DOHH2 (cell line): ENCODE data around the gene C4orf51.

Experiments used
- H3F3A ChIP-seq: fragments of 200-600 bp; sonication (generic), shearing (Covaris generic); 2 replicates; pipeline ENCODE4 v1.6.0; 2016; ENCODE audit warnings: antibody characterized with exemption, mild to moderate bottlenecking; ENCODE audit not compliant: control insufficient read depth, insufficient read depth
- H3K27ac ChIP-seq: fragments of 200-600 bp; sonication (generic); 2 replicates; pipeline ENCODE4 v1.5.1; 2014; ENCODE audit warnings: low read depth, mild to moderate bottlenecking, low read length, moderate library complexity
- H3K27me3 ChIP-seq: fragments of 200-600 bp; sonication (generic); 2 replicates; pipeline ENCODE4 v1.6.1; 2014; ENCODE audit warnings: mild to moderate bottlenecking, low read length, mixed read lengths; ENCODE audit not compliant: control insufficient read depth
- H3K36me3 ChIP-seq: fragments of 200-600 bp; sonication (generic); 2 replicates; pipeline ENCODE4 v1.6.1; 2014; ENCODE audit warnings: mild to moderate bottlenecking, low read length, moderate library complexity, mixed read lengths; ENCODE audit not compliant: control insufficient read depth
- H3K4me1 ChIP-seq: fragments of 200-600 bp; sonication (generic); 2 replicates; pipeline ENCODE4 v1.6.1; 2014; ENCODE audit warnings: mild to moderate bottlenecking, low read length, mixed read lengths; ENCODE audit not compliant: control insufficient read depth
- H3K4me2 ChIP-seq: fragments of 200-600 bp; sonication (generic); 2 replicates; pipeline ENCODE4 v1.6.0; 2014; ENCODE audit warnings: mild to moderate bottlenecking, low read length, moderate library complexity
- H3K4me3 ChIP-seq: fragments of 200-600 bp; sonication (generic); 2 replicates; pipeline ENCODE4 v1.5.1; 2014; ENCODE audit warnings: mild to moderate bottlenecking, low read length, mixed read lengths
- H3K79me2 ChIP-seq: fragments of 200-600 bp; sonication (generic); 2 replicates; pipeline ENCODE4 v1.6.1; 2014; ENCODE audit warnings: mild to moderate bottlenecking, low read length, mixed read lengths; ENCODE audit not compliant: control insufficient read depth
- H3K9me2 ChIP-seq: fragments of 200-600 bp; sonication (generic); replicated peaks from 2 replicates; pipeline ENCODE4 v1.6.1; 2014; ENCODE audit warnings: mild to moderate bottlenecking, low read length, mixed read lengths; ENCODE audit not compliant: control insufficient read depth
- H3K9me3 ChIP-seq: fragments of 200-600 bp; sonication (generic); 2 replicates; pipeline ENCODE4 v1.6.1; 2014; ENCODE audit warnings: antibody characterized with exemption, low read length, mixed read lengths; ENCODE audit not compliant: control insufficient read depth, insufficient read depth
- H4K20me1 ChIP-seq: fragments of 200-600 bp; sonication (generic); 2 replicates; pipeline ENCODE4 v1.6.0; 2014; ENCODE audit warnings: low read depth, mild to moderate bottlenecking, antibody characterized with exemption, low read length, moderate library complexity; ENCODE audit not compliant: control insufficient read depth, insufficient read depth
- EZH2phosphoT487 ChIP-seq: fragments of 200-600 bp; sonication (generic); IDR thresholded peaks from 2 replicates; pipeline ENCODE4 v1.6.1; 2017; ENCODE audit warnings: borderline replicate concordance, mild to moderate bottlenecking, antibody characterized with exemption, low read length, moderate library complexity, mixed read lengths
- TF ChIP-seq, protein P1 (sequence below): fragments of 200-600 bp; sonication (generic); IDR thresholded peaks from one replicate; pipeline ENCODE4 v1.5.1; 2014; ENCODE audit warnings: antibody characterized with exemption, mild to moderate bottlenecking, low read depth, low read length; ENCODE audit not compliant: poor library complexity, severe bottlenecking

The C4orf51 gene

DNA sequence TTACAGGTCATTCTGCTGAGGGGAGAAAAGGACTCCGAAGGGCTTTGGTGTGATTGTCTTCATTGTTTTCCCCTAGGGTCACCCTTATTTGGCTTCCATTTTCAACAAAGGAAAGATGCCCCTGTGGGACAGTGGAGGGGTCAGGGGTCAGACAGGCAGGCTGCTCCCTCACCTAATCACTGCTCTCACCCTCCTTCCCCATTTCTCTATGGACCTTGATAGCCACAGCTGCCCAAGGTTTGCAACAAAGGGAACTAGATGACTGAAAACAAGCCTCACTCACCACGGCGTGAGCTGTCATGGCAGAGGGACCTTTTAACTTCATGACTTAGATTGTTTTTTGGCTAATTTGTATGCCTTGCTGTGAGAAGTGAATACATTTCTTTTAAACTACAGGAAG is 40.7 kb downstream of the C4orf51 start:
- no peaks in the 10 kb centered on the region for H3K79me2 ChIP-seq
- H4K20me1 ChIP-seq = no peaks in the 10 kb centered on the region
- H3K9me3 ChIP-seq = no peaks in the 10 kb centered on the region; the same call in 1 of the 2 replicates
- no peaks in the 10 kb centered on the region for H3K4me1 ChIP-seq
- no peaks in the 10 kb centered on the region for H3K36me3 ChIP-seq
- no peak overlapping the region for H3K4me2 ChIP-seq
- H3K27me3 ChIP-seq = peaks cover 7% of the 10 kb centered on the region
- H3K9me2 ChIP-seq = no peaks in the 10 kb centered on the region
- H3K4me3 ChIP-seq = no peak overlapping the region
- H3K27ac ChIP-seq = no peak overlapping the region
- TF ChIP-seq, protein P1, sequence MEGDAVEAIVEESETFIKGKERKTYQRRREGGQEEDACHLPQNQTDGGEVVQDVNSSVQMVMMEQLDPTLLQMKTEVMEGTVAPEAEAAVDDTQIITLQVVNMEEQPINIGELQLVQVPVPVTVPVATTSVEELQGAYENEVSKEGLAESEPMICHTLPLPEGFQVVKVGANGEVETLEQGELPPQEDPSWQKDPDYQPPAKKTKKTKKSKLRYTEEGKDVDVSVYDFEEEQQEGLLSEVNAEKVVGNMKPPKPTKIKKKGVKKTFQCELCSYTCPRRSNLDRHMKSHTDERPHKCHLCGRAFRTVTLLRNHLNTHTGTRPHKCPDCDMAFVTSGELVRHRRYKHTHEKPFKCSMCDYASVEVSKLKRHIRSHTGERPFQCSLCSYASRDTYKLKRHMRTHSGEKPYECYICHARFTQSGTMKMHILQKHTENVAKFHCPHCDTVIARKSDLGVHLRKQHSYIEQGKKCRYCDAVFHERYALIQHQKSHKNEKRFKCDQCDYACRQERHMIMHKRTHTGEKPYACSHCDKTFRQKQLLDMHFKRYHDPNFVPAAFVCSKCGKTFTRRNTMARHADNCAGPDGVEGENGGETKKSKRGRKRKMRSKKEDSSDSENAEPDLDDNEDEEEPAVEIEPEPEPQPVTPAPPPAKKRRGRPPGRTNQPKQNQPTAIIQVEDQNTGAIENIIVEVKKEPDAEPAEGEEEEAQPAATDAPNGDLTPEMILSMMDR = no peak
- no peak for TF ChIP-seq EZH2phosphoT487
- H3F3A ChIP-seq = no peaks in the 10 kb centered on the region

DNA sequence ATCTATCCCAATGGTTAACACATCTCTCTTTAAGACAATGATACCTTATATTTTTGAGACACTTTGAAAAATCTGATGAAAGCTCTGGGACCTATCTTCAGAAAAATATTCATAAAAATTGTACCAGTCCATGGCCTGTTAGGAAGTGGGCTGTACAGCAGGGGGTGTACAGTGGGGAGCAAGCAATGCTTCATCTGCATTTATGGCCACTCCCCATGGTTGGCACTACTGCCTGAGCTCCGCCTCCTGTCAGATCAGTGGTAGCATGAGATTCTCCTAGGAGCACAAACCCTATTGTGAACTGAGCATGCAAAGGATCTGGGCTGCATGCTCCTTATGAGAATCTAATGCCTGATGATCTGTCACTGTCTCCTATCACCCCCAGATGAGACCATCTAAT is 42.6 kb downstream of the C4orf51 start:
- Histone ChIP-seq H3K4me3 (no peak overlapping the region), H3K4me1 (no peaks in the 10 kb centered on the region), H4K20me1 (no peaks in the 10 kb centered on the region), H3K4me2 (no peak overlapping the region), H3K9me2 (no peaks in the 10 kb centered on the region), H3F3A (no peaks in the 10 kb centered on the region), H3K36me3 (no peaks in the 10 kb centered on the region), H3K27me3 (peaks cover 4% of the 10 kb centered on the region), H3K9me3 (no peaks in the 10 kb centered on the region), H3K79me2 (no peaks in the 10 kb centered on the region), H3K27ac (no peak overlapping the region)
- TF ChIP-seq, protein P1 = no peak
- no peak for TF ChIP-seq EZH2phosphoT487

DNA sequence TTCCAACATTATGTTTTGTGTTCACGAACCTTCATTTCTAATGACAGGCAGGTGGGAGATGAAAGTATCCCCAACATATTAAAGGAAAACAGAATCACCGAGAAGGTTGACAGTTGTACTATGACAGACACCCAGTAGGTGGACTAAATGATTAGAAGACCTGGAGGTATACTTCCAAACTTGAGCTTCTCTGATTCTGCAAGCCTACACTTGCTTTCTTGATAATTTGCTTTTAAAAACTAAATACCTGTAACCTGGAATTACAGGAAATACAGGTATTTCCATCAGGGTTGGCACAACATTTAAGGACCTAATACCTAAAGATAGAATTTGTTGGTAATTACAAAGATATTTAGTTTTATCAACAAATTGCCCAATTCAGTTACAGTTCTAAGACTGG is 43.4 kb downstream of the C4orf51 start:
- Histone ChIP-seq H3K36me3 (no peaks in the 10 kb centered on the region), H3K27ac (no peak overlapping the region), H3K27me3 (peaks cover 4% of the 10 kb centered on the region; the same call in 1 of the 2 replicates), H3K9me2 (no peaks in the 10 kb centered on the region), H3K4me1 (no peaks in the 10 kb centered on the region), H4K20me1 (no peaks in the 10 kb centered on the region), H3K79me2 (no peaks in the 10 kb centered on the region), H3K9me3 (no peaks in the 10 kb centered on the region), H3K4me3 (no peak overlapping the region), H3K4me2 (no peak overlapping the region), H3F3A (no peaks in the 10 kb centered on the region)
- TF ChIP-seq EZH2phosphoT487 = no peak

DNA sequence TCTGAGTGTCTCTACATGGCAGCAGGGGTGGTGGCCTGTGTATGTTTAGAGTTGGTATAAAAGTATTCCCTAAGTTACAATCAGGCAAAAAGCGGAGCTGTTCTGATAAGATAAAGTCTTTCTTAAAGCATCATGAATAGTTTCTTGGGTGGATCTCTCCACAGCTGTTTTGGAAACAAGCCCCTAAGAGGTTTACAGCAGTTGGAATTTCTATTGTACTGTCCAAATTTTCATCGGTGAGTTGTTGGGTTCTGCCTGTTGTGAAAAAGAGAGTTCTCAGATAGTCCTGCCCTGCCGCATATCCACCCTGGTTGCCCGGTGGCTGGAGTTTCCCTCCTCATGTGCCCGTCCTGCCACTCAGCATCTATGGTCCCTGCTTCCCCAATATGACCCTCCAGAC is 50.1 kb downstream of the C4orf51 start:
- no peaks in the 10 kb centered on the region for H3K9me3 ChIP-seq
- H4K20me1 ChIP-seq = no peaks in the 10 kb centered on the region
- H3K27ac ChIP-seq = no peak overlapping the region
- H3K79me2 ChIP-seq = no peaks in the 10 kb centered on the region
- H3K4me1 ChIP-seq = peaks cover 9% of the 10 kb centered on the region; the same call in 1 of the 2 replicates
- no peaks in the 10 kb centered on the region for H3K9me2 ChIP-seq
- H3K4me3 ChIP-seq = no peak overlapping the region
- H3K4me2 ChIP-seq = no peak overlapping the region
- H3F3A ChIP-seq = no peaks in the 10 kb centered on the region
- H3K36me3 ChIP-seq = no peaks in the 10 kb centered on the region
- H3K27me3 ChIP-seq = peaks cover 25% of the 10 kb centered on the region
- TF ChIP-seq, protein P1 = no peak
- no peak for TF ChIP-seq EZH2phosphoT487
